ENCODE measurements around the gene PRRX1.

The PRRX1 gene

DNA sequence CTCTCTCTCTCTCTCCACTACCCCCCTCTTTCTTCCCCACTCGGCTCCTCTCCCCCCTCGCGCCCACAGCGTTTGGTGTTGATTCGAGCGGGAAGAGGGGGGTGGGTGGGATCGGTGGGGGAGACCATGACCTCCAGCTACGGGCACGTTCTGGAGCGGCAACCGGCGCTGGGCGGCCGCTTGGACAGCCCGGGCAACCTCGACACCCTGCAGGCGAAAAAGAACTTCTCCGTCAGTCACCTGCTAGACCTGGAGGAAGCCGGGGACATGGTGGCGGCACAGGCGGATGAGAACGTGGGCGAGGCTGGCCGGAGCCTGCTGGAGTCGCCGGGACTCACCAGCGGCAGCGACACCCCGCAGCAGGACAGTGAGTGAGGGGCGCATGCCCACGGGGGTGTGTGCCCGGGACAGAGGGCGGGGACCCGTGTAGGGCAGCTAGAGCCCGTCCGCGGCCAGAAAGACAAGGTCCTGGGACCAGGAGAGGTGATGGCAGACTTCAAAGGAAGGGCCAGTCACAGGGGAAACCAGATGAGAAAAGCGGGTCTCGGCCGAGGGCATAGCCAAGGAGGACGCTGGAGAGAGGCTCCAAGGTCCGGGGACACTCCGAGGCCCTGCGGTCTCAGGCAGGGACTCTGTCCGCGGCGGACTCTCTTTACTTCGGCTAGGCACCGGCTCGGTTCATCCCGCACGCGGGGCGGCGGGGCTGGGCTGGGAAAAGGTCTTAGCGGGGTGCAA, at the start of gene PRRX1:
TSS of gene PRRX1 (plus strand) at position 39 of the 735 bp plus-strand sequence. CDS start at position 127, 88 bp downstream.
- no peak for DNase-seq

- no peak for DNase-seq
Observed at GRCh38 chr1:170617591-170618330, 46.2 kb upstream of the PRRX1 start.

- DNase-seq: no peak
Observed at GRCh38 chr1:170618421-170618820, 45.5 kb upstream of the PRRX1 start.

- no peak for DNase-seq
Observed at GRCh38 chr1:170619241-170620028, 44.5 kb upstream of the PRRX1 start.

GRCh38 chr1:170620164-170620563, 43.8 kb upstream of the PRRX1 start:
- DNase-seq: no peak

- no peak for DNase-seq
Observed at GRCh38 chr1:170623171-170623570, 40.8 kb upstream of the PRRX1 start.

DNA sequence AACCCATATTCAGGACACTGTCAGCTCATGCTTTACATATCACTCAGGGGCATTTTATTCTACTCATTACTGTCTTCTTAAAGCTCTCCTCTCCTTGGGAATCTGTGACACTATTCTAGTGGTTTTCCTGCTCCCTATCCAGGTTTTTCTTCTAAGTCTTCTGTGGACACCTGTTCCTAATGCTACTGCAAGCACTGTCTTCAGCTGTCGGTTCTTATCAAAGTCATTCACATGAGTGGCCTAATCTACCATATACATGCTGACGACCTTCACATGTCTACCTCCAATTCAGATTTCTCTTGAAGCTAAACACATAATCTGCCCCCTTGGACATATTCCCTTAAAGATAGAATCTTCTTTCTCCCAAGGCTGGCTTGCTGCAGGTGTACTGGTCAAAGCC, 39.8 kb upstream of the PRRX1 start:
- no peak for DNase-seq

DNA sequence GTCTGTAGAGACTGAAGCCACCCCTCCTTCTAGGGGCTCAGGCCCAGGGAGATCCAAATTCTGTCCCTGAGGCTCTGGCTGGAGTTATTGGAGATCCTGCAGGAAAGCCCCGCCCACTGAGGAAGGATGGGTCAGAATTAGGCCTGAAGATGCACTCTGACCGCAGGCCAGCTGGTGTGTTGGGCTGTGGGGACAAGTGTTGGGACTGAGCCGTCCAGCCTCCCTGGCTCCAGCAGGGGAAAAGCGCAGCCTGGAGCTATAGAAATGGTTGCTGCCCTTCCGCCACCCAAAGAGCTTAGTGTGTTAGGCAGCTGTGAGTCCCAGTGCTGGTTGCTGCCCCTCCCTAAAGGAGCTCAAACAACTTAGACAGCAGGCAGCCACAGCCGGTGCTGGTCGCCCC, 33.0 kb upstream of the PRRX1 start:
- no peak for DNase-seq

GRCh38 chr1:170634293-170634692, 29.6 kb upstream of the PRRX1 start:
- DNase-seq: no peak

DNA sequence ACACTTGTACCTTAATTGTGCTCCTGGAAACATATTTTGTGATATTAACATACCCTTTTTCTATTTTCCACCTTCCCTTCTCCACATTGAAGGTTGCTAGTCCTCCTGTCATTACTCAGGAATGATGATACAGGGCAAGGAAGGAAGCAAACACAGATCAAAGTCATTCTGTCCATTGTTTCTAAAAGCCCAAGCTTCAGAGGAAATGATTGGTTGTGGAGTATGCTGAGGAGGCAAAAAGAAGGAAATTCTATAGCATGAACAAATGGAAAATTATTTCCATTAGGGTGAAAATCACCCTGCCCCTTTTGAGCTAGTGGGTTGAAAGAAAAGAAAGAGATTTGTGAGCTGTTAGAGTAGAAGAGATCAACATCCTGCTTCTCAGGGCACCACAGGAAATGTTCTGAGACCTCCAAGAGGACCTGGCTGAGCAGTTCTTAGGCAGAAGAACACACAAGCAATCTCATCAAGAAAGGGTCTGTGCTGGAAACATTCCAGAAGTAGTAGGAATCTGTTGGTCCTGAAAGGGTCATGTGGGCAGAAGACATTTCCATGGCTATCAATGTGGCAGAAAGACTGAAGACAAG, 29.0 kb upstream of the PRRX1 start:
- no peak for DNase-seq

DNA sequence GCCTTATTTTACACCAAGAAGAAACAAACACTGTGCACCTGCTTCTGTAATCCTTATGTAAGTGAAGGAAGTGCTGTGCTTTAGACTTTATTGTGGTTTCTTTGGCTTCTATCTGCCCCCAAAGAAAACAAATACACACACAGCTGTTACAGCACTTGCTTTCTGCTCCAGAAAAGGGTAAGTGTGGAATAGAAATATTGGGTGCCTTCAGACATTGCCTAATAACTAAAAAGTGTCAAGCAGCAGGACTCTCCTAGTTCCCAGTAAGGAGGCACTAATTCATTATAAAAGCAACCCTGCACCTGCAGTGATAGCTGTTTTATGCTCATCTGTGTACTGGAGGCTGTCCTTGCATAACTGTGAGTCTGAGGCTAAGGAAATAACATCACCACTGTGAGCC, 23.4 kb upstream of the PRRX1 start:
- no peak for DNase-seq

GRCh38 chr1:170657275-170657853, 6.6 kb upstream of the PRRX1 start:
- no peak for DNase-seq

GRCh38 chr1:170659399-170660035, 4.4 kb upstream of the PRRX1 start:
- DNase-seq: no peak

GRCh38 chr1:170660281-170660713, 3.6 kb upstream of the PRRX1 start:
- no peak for DNase-seq

DNA sequence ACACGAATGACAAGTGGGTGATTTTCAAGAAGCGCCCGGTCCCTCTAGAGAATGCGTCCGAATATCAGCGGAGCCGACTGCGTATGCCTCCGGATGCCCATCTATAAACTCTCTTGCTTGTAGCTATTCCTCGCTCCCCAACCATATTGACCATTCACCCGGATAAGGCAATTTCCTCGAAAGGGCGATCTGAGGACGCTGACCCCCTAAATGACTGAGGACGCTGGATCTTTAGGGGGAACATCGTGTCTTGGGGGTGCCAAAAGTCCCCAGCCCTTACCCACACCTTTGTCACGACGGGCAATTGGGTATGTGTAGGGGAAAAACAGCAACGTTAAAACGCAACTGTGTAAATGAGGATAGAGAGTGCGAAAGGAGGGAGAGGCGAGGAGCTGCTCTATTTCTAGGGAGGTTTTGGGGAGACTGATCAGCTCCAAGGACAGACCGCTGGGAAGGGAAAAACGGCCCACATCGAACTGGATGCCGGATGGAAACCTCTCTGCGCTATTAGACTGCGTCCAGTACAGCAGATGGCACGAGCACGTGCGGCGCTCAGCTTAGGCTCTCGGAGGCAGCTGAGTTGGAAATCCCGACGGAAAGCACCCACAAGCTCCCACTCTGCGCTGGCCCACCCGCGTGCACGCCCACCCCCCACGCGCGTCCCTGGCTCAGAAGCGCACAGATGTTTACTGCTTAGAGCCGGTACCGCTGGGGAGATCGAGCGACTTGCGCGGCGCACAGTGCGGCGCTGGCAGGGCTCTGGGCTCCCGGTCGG, 2.9 kb upstream of the PRRX1 start:
- DNase-seq: no peak

DNA sequence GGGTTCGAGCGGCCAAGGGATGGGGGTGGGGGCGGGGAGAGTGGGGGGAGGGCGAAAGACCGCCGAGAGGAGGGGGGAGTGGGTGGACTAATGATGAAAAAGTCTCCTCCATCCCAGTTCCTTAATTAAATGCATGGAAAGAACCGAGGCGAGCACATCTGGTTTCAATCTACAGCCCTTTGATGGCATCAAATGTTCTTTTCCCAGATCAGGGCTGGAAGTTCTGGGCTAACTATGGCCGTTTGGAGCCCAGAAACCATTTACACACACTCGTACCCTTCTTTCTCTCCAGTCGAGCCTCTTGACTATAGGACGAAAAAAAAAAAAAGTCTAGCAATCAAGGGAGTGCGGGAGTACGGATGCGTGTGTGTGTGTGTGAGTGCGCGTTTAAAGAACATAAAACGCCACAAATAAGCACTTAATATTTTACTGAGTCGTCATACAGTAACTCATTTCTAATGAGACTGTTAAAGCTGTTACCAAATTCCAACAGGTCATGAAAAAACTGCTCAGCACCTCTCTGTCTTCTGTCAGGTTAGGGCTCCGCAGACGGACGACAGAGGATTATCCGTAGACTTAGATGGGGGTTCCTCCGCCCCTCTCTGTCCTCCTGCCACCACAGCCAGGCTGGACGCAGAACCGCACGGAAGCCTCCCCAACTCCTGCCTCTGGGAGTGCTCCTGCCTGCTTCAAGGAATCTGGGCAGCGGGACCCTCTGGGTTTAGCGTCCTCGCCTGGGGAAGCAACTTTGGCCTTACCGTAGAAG, 2.1 kb upstream of the PRRX1 start:
- no peak for DNase-seq

DNA sequence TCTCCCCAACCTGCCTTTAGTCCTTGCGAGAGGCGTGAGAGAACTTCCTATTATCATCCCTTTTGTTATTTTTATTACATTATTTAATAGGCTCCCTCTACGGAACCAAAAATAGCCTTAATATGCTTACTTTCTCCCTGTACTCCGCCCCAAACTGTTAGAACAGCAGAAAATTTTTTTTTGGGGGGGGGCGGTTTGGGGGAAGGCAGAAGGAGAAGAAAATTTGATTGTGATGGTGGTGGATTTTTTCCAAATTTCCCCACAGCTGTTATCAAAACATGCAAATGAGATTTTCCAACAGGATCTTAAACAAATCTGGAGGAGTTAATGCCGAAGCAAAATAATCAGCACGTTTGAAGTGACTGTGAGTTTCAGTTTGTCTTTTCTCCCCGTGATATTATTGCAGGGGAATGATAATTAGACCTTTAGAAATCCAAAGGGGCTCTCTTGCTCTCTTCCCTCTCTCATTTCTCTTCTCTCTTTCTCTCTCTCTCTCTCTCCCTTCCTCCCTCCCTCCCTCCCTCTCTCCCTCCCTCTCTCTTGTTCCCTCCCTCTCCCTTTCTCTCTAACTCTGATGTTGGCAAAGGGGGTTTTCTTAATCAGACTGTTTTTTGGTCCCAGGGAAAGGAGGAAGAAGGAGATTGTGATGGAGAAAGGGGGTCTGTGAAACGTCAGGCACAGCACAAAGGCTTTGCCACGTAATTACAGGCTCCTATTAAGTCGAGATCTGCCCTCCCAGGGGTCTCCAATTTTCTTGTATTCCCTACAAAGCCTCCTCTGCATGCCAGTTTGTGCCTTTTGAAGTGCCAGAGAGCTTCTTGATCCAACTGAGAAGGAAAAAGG, 1.1 kb upstream of the PRRX1 start:
- DNase-seq: no peak

- DNase-seq: no peak
Observed at GRCh38 chr1:170663404-170664092, 383 bp upstream of the PRRX1 start.
